ENCODE results near the gene EXOSC7.

Gene EXOSC7

GRCh38 chr3:44961888-44962287 is 14.2 kb upstream of the EXOSC7 start:
- no peak overlapping the region for H4K8ac ChIP-seq (ENCODE audit: low read depth, low read length)
- no peak for DNase-seq (ENCODE audit: low spot score)
- no peaks in the 10 kb centered on the region for H3K27me3 ChIP-seq (ENCODE audit: control insufficient read depth in 3 of 3, insufficient read depth in 3 of 3, low read depth in 1 of 3, low read length in 3 of 3)
- H3K27ac ChIP-seq (replicated peaks; ENCODE audit: low read length): no peak overlapping the region
- no peak overlapping the region for H2BK15ac ChIP-seq (ENCODE audit: low read length)
- H3K79me1 ChIP-seq (ENCODE audit: low read depth, low read length): no peaks in the 10 kb centered on the region
- no peak overlapping the region for H3K18ac ChIP-seq (ENCODE audit: low read length)
- H2BK5ac ChIP-seq (ENCODE audit: low read length): no peak overlapping the region
- no peak overlapping the region for H3K4me3 ChIP-seq (ENCODE audit: low read length in 2 of 2)
- H2BK120ac ChIP-seq (ENCODE audit: low read depth, low read length): no peak overlapping the region
- H3K4ac ChIP-seq (ENCODE audit: low read length): no peak overlapping the region
- WGBS, 2 donors (ENCODE audit: extremely low coverage in 2 of 2, insufficient read length in 2 of 2, insufficient replicate concordance in 1 of 2): no CpG with 5 or more reads among the region's 3 CpGs
- H3K9ac ChIP-seq (ENCODE audit: low read depth, low read length, poor library complexity): no peak overlapping the region
- H2BK12ac ChIP-seq (ENCODE audit: low read length): no peak overlapping the region
- no peaks in the 10 kb centered on the region for H3K9me3 ChIP-seq (replicated peaks in 1 of 2; ENCODE audit: control insufficient read depth in 2 of 2, insufficient read depth in 1 of 2, low read depth in 1 of 2, low read length in 2 of 2)
- no peak overlapping the region for H2AFZ ChIP-seq (ENCODE audit: low read length)
- H3K4me2 ChIP-seq (ENCODE audit: insufficient read depth, low read length, poor library complexity, severe bottlenecking): no peak overlapping the region
- H4K91ac ChIP-seq (ENCODE audit: low read depth, low read length, poor library complexity): no peak overlapping the region
- no peak overlapping the region for H3K23ac ChIP-seq (ENCODE audit: low read depth, low read length, poor library complexity)
- no peak overlapping the region for H2AK5ac ChIP-seq (ENCODE audit: low read depth, low read length)
- H3K4me1 ChIP-seq (ENCODE audit: control insufficient read depth in 2 of 2, insufficient read depth in 1 of 2, low read depth in 1 of 2, low read length in 2 of 2): no peaks in the 10 kb centered on the region
- H3K36me3 ChIP-seq (replicated peaks in 1 of 2; ENCODE audit: control insufficient read depth in 2 of 2, insufficient read depth in 2 of 2, low read length in 2 of 2): peaks cover 3 to 27% of the 10 kb centered on the region in 2 donors
- no peak overlapping the region for H3K14ac ChIP-seq (ENCODE audit: low read length)

- DNase-seq (ENCODE audit: low spot score): no peak
- H2BK5ac ChIP-seq (ENCODE audit: low read length): no peak overlapping the region
- H3K36me3 ChIP-seq (replicated peaks in 1 of 2; ENCODE audit: control insufficient read depth in 2 of 2, insufficient read depth in 2 of 2, low read length in 2 of 2): peaks cover 3 to 18% of the 10 kb centered on the region in 2 donors
- H3K9me3 ChIP-seq (replicated peaks in 1 of 2; ENCODE audit: control insufficient read depth in 2 of 2, insufficient read depth in 1 of 2, low read depth in 1 of 2, low read length in 2 of 2): no peaks in the 10 kb centered on the region
- H3K4me1 ChIP-seq (ENCODE audit: control insufficient read depth in 2 of 2, insufficient read depth in 1 of 2, low read depth in 1 of 2, low read length in 2 of 2): no peaks in the 10 kb centered on the region
- H3K4ac ChIP-seq (ENCODE audit: low read length): no peak overlapping the region
- no peak overlapping the region for H2BK15ac ChIP-seq (ENCODE audit: low read length)
- no peak overlapping the region for H3K27ac ChIP-seq (replicated peaks; ENCODE audit: low read length)
- H2BK12ac ChIP-seq (ENCODE audit: low read length): no peak overlapping the region
- no peak overlapping the region for H3K4me2 ChIP-seq (ENCODE audit: insufficient read depth, low read length, poor library complexity, severe bottlenecking)
- H3K27me3 ChIP-seq (ENCODE audit: control insufficient read depth in 3 of 3, insufficient read depth in 3 of 3, low read depth in 1 of 3, low read length in 3 of 3): no peaks in the 10 kb centered on the region
- WGBS, 2 donors (ENCODE audit: extremely low coverage in 2 of 2, insufficient read length in 2 of 2, insufficient replicate concordance in 1 of 2): no CpG with 5 or more reads among the region's 6 CpGs
- H2AK5ac ChIP-seq (ENCODE audit: low read depth, low read length): no peak overlapping the region
- H2BK120ac ChIP-seq (ENCODE audit: low read depth, low read length): no peak overlapping the region
- H3K14ac ChIP-seq (ENCODE audit: low read length): no peak overlapping the region
- H3K18ac ChIP-seq (ENCODE audit: low read length): no peak overlapping the region
- no peak overlapping the region for H4K91ac ChIP-seq (ENCODE audit: low read depth, low read length, poor library complexity)
- no peak overlapping the region for H3K9ac ChIP-seq (ENCODE audit: low read depth, low read length, poor library complexity)
- no peak overlapping the region for H2AFZ ChIP-seq (ENCODE audit: low read length)
- H3K79me1 ChIP-seq (ENCODE audit: low read depth, low read length): no peaks in the 10 kb centered on the region
- H3K23ac ChIP-seq (ENCODE audit: low read depth, low read length, poor library complexity): no peak overlapping the region
- no peak overlapping the region for H3K4me3 ChIP-seq (ENCODE audit: low read length in 2 of 2)
- H4K8ac ChIP-seq (ENCODE audit: low read depth, low read length): no peak overlapping the region
Observed at GRCh38 chr3:44962621-44963393, 13.2 kb upstream of the EXOSC7 start.

GRCh38 chr3:44963571-44964325 is 12.3 kb upstream of the EXOSC7 start:
- Histone ChIP-seq H2BK15ac (ENCODE audit: low read length) (no peak overlapping the region), H2BK12ac (ENCODE audit: low read length) (no peak overlapping the region), H3K4me2 (ENCODE audit: insufficient read depth, low read length, poor library complexity, severe bottlenecking) (no peak overlapping the region), H3K14ac (ENCODE audit: low read length) (no peak overlapping the region), H2AFZ (ENCODE audit: low read length) (no peak overlapping the region), H3K79me1 (ENCODE audit: low read depth, low read length) (no peaks in the 10 kb centered on the region), H3K27me3 (ENCODE audit: control insufficient read depth in 3 of 3, insufficient read depth in 3 of 3, low read depth in 1 of 3, low read length in 3 of 3) (no peaks in the 10 kb centered on the region), H3K27ac (replicated peaks; ENCODE audit: low read length) (no peak overlapping the region), H2BK5ac (ENCODE audit: low read length) (no peak overlapping the region), H3K36me3 (replicated peaks in 1 of 2; ENCODE audit: control insufficient read depth in 2 of 2, insufficient read depth in 2 of 2, low read length in 2 of 2) (peaks cover 3 to 8% of the 10 kb centered on the region in 2 donors), H3K4me1 (ENCODE audit: control insufficient read depth in 2 of 2, insufficient read depth in 1 of 2, low read depth in 1 of 2, low read length in 2 of 2) (no peaks in the 10 kb centered on the region), H4K8ac (ENCODE audit: low read depth, low read length) (no peak overlapping the region), H3K9ac (ENCODE audit: low read depth, low read length, poor library complexity) (no peak overlapping the region), H2AK5ac (ENCODE audit: low read depth, low read length) (no peak overlapping the region), H2BK120ac (ENCODE audit: low read depth, low read length) (no peak overlapping the region), H3K4ac (ENCODE audit: low read length) (no peak overlapping the region), H3K4me3 (ENCODE audit: low read length in 2 of 2) (no peak overlapping the region), H4K91ac (ENCODE audit: low read depth, low read length, poor library complexity) (no peak overlapping the region), H3K9me3 (replicated peaks in 1 of 2; ENCODE audit: control insufficient read depth in 2 of 2, insufficient read depth in 1 of 2, low read depth in 1 of 2, low read length in 2 of 2) (no peaks in the 10 kb centered on the region), H3K18ac (ENCODE audit: low read length) (no peak overlapping the region), H3K23ac (ENCODE audit: low read depth, low read length, poor library complexity) (no peak overlapping the region)
- DNase-seq (ENCODE audit: low spot score): no peak
- WGBS, 2 donors (ENCODE audit: extremely low coverage in 2 of 2, insufficient read length in 2 of 2, insufficient replicate concordance in 1 of 2): no CpG with 5 or more reads among the region's 4 CpGs

- H2BK5ac ChIP-seq (ENCODE audit: low read length): no peak overlapping the region
- H3K23ac ChIP-seq (ENCODE audit: low read depth, low read length, poor library complexity): no peak overlapping the region
- H3K9ac ChIP-seq (ENCODE audit: low read depth, low read length, poor library complexity): no peak overlapping the region
- DNase-seq (ENCODE audit: low spot score): no peak
- no peaks in the 10 kb centered on the region for H3K79me1 ChIP-seq (ENCODE audit: low read depth, low read length)
- H2AK5ac ChIP-seq (ENCODE audit: low read depth, low read length): no peak overlapping the region
- H3K36me3 ChIP-seq (replicated peaks in 1 of 2; ENCODE audit: control insufficient read depth in 2 of 2, insufficient read depth in 2 of 2, low read length in 2 of 2): no peaks in the 10 kb centered on the region
- H3K4me3 ChIP-seq (ENCODE audit: low read length in 2 of 2): no peak overlapping the region
- no peak overlapping the region for H2BK120ac ChIP-seq (ENCODE audit: low read depth, low read length)
- no peaks in the 10 kb centered on the region for H3K27me3 ChIP-seq (ENCODE audit: control insufficient read depth in 3 of 3, insufficient read depth in 3 of 3, low read depth in 1 of 3, low read length in 3 of 3)
- H3K14ac ChIP-seq (ENCODE audit: low read length): no peak overlapping the region
- H2BK15ac ChIP-seq (ENCODE audit: low read length): no peak overlapping the region
- no peak overlapping the region for H4K8ac ChIP-seq (ENCODE audit: low read depth, low read length)
- no peak overlapping the region for H2AFZ ChIP-seq (ENCODE audit: low read length)
- no peak overlapping the region for H4K91ac ChIP-seq (ENCODE audit: low read depth, low read length, poor library complexity)
- no peaks in the 10 kb centered on the region for H3K4me1 ChIP-seq (ENCODE audit: control insufficient read depth in 2 of 2, insufficient read depth in 1 of 2, low read depth in 1 of 2, low read length in 2 of 2)
- no peaks in the 10 kb centered on the region for H3K9me3 ChIP-seq (replicated peaks in 1 of 2; ENCODE audit: control insufficient read depth in 2 of 2, insufficient read depth in 1 of 2, low read depth in 1 of 2, low read length in 2 of 2)
- WGBS, 2 donors (ENCODE audit: extremely low coverage in 2 of 2, insufficient read length in 2 of 2, insufficient replicate concordance in 1 of 2): no CpG with 5 or more reads among the region's 3 CpGs
- no peak overlapping the region for H3K18ac ChIP-seq (ENCODE audit: low read length)
- no peak overlapping the region for H2BK12ac ChIP-seq (ENCODE audit: low read length)
- H3K4me2 ChIP-seq (ENCODE audit: insufficient read depth, low read length, poor library complexity, severe bottlenecking): no peak overlapping the region
- no peak overlapping the region for H3K27ac ChIP-seq (replicated peaks; ENCODE audit: low read length)
- H3K4ac ChIP-seq (ENCODE audit: low read length): no peak overlapping the region
Observed at GRCh38 chr3:44965165-44965564, 10.9 kb upstream of the EXOSC7 start.
